HEK293 (cell line): ENCODE measurements around the gene PLCB1.

Experiments
- CTCF ChIA-PET: fragments of 350-600 bp; formaldehyde crosslinking; extraction: SDS; loops from one replicate; lab custom pipeline; 2021; ENCODE audit warnings: antibody characterized with exemption; lab: Yijun Ruan, JAX
- POLR2A ChIA-PET: fragments of 300-600 bp; formaldehyde crosslinking; extraction: SDS; loops from one replicate; lab custom pipeline; 2020; ENCODE audit warnings: antibody characterized with exemption, inconsistent platforms; lab: Yijun Ruan, JAX
- H3K27ac ChIP-seq: fragments of 200-500 bp; sonication (Bioruptor generic); 2 replicates; pipeline ENCODE4 v1.5.1; 2014; ENCODE audit warnings: low read depth, low read length, control low read depth, inconsistent platforms; ENCODE audit errors: extremely low read depth
- H3K36me3 ChIP-seq, 2 experiments: fragments of 200-500 bp in 1 of 2; sonication (Bioruptor generic) in 1 of 2; 1 replicate in 1 of 2; 2 replicates in 1 of 2; pipeline ENCODE4 v1.5.1; 2014 to 2017; ENCODE audit warnings: inconsistent platforms in 2 of 2, low read length in 2 of 2; ENCODE audit not compliant: control insufficient read depth in 2 of 2, insufficient read depth in 1 of 2
- H3K4me1 ChIP-seq: fragments of 200-500 bp; sonication (Bioruptor generic); 2 replicates; pipeline ENCODE4 v1.5.1; 2014; ENCODE audit warnings: mild to moderate bottlenecking, low read length, inconsistent platforms; ENCODE audit not compliant: control insufficient read depth, insufficient read depth
- H3K4me3 ChIP-seq: 2 replicates; pipeline ENCODE4 v1.5.1; 2011; ENCODE audit warnings: low read depth, mild to moderate bottlenecking, control low read depth, low read length, moderate library complexity
- H3K9me3 ChIP-seq: fragments of 200-500 bp; sonication (Bioruptor generic); 2 replicates; pipeline ENCODE4 v1.5.1; 2014; ENCODE audit warnings: low read depth, low read length, inconsistent platforms; ENCODE audit not compliant: control insufficient read depth, insufficient read depth
- GLI2 ChIP-seq: fragments of 450-650 bp; formaldehyde crosslinking; IDR thresholded peaks from 2 replicates; pipeline ENCODE4; 2017; ENCODE audit warnings: missing biosample characterization, missing genetic modification characterization, low read depth, borderline replicate concordance
- GLIS1 ChIP-seq: fragments of 450-650 bp; formaldehyde crosslinking; IDR thresholded peaks from 2 replicates; pipeline ENCODE4 v1.5.1; 2016; ENCODE audit warnings: missing biosample characterization, missing genetic modification characterization
- KLF10 ChIP-seq: fragments of 450-650 bp; IDR thresholded peaks from 2 replicates; pipeline ENCODE4 v1.5.1; 2018; ENCODE audit warnings: missing biosample characterization, mild to moderate bottlenecking, missing genetic modification characterization
- KLF8 ChIP-seq: fragments of 450-650 bp; formaldehyde crosslinking; IDR thresholded peaks from 2 replicates; pipeline ENCODE4 v1.5.1; 2016; ENCODE audit warnings: missing biosample characterization, missing genetic modification characterization
- SALL2 ChIP-seq: fragments of 450-650 bp; formaldehyde crosslinking; IDR thresholded peaks from 2 replicates; pipeline ENCODE4 v1.5.0; 2017; ENCODE audit warnings: missing biosample characterization, mild to moderate bottlenecking, missing genetic modification characterization, borderline replicate concordance
- TRIM28 ChIP-seq: IDR thresholded peaks from 2 replicates; pipeline ENCODE4 v1.6.1; 2011; ENCODE audit warnings: low read length, control low read depth, borderline replicate concordance
- ZBTB7A ChIP-seq: fragments of 450-650 bp; formaldehyde crosslinking; IDR thresholded peaks from 2 replicates; pipeline ENCODE4 v1.5.1; 2016; ENCODE audit warnings: low read depth, missing biosample characterization, missing genetic modification characterization
- ZEB2 ChIP-seq: fragments of 450-650 bp; formaldehyde crosslinking; IDR thresholded peaks from 2 replicates; pipeline ENCODE4 v1.5.1; 2016; ENCODE audit warnings: missing biosample characterization, missing genetic modification characterization
- ZFP41 ChIP-seq: fragments of 450-650 bp; formaldehyde crosslinking; IDR thresholded peaks from 2 replicates; pipeline ENCODE4 v1.5.1; 2016; ENCODE audit warnings: missing biosample characterization, missing genetic modification characterization, borderline replicate concordance
- ZNF133 ChIP-seq: fragments of 450-650 bp; formaldehyde crosslinking; IDR thresholded peaks from 2 replicates; pipeline ENCODE4 v1.5.1; 2016; ENCODE audit warnings: missing biosample characterization, missing genetic modification characterization
- ZNF140 ChIP-seq: fragments of 450-650 bp; formaldehyde crosslinking; IDR thresholded peaks from 2 replicates; pipeline ENCODE4 v1.5.1; 2016; ENCODE audit warnings: missing biosample characterization, missing genetic modification characterization
- ZNF155 ChIP-seq: fragments of 450-650 bp; formaldehyde crosslinking; IDR thresholded peaks from 2 replicates; pipeline ENCODE4 v1.5.1; 2016; ENCODE audit warnings: missing biosample characterization, missing genetic modification characterization
- ZNF16 ChIP-seq: fragments of 450-650 bp; formaldehyde crosslinking; IDR thresholded peaks from 2 replicates; pipeline ENCODE4 v1.5.1; 2016; ENCODE audit warnings: low read depth, missing biosample characterization, missing genetic modification characterization
- ZNF324 ChIP-seq: fragments of 450-650 bp; formaldehyde crosslinking; IDR thresholded peaks from 2 replicates; pipeline ENCODE4 v1.5.1; 2016; ENCODE audit warnings: missing biosample characterization, missing genetic modification characterization
- ZNF48 ChIP-seq: fragments of 450-650 bp; formaldehyde crosslinking; IDR thresholded peaks from 2 replicates; pipeline ENCODE4 v1.5.1; 2016; ENCODE audit warnings: missing biosample characterization, missing genetic modification characterization
- ZNF501 ChIP-seq: fragments of 450-650 bp; formaldehyde crosslinking; IDR thresholded peaks from 2 replicates; pipeline ENCODE4 v1.5.1; 2016; ENCODE audit warnings: missing biosample characterization, missing genetic modification characterization
- ZNF529 ChIP-seq: fragments of 450-650 bp; formaldehyde crosslinking; IDR thresholded peaks from 2 replicates; pipeline ENCODE4 v1.5.1; 2017; ENCODE audit warnings: missing genetic modification characterization, missing biosample characterization; ENCODE audit not compliant: insufficient replicate concordance
- ZNF549 ChIP-seq: fragments of 450-650 bp; IDR thresholded peaks from 2 replicates; pipeline ENCODE4 v1.5.1; 2018; ENCODE audit warnings: missing biosample characterization, missing genetic modification characterization, mild to moderate bottlenecking, inconsistent platforms, moderate library complexity
- ZNF571 ChIP-seq: fragments of 450-650 bp; formaldehyde crosslinking; IDR thresholded peaks from 2 replicates; pipeline ENCODE4 v1.5.0; 2017; ENCODE audit warnings: missing biosample characterization, missing genetic modification characterization
- ZNF621 ChIP-seq: fragments of 450-650 bp; formaldehyde crosslinking; IDR thresholded peaks from 2 replicates; pipeline ENCODE4 v1.5.1; 2017; ENCODE audit warnings: missing biosample characterization, missing genetic modification characterization
- ZNF677 ChIP-seq: fragments of 450-650 bp; IDR thresholded peaks from 2 replicates; pipeline ENCODE4 v1.5.0; 2018; ENCODE audit warnings: missing biosample characterization, mild to moderate bottlenecking, missing genetic modification characterization, moderate library complexity
- ZNF785 ChIP-seq: fragments of 450-650 bp; formaldehyde crosslinking; IDR thresholded peaks from 2 replicates; pipeline ENCODE4 v1.5.1; 2016; ENCODE audit warnings: missing biosample characterization, missing genetic modification characterization
- ZNF837 ChIP-seq: fragments of 450-650 bp; formaldehyde crosslinking; IDR thresholded peaks from 2 replicates; pipeline ENCODE4 v1.5.1; 2016; ENCODE audit warnings: missing biosample characterization, missing genetic modification characterization
- ZXDB ChIP-seq: fragments of 450-650 bp; formaldehyde crosslinking; IDR thresholded peaks from 2 replicates; pipeline ENCODE4 v1.5.1; 2016; ENCODE audit warnings: missing biosample characterization, missing genetic modification characterization
- TF ChIP-seq, protein P1 (sequence below): fragments of 450-650 bp; formaldehyde crosslinking; IDR thresholded peaks from 2 replicates; pipeline ENCODE4 v1.5.1; 2016; ENCODE audit warnings: missing biosample characterization, missing genetic modification characterization
- TF ChIP-seq, protein P2 (sequence below): fragments of 450-650 bp; formaldehyde crosslinking; IDR thresholded peaks from 2 replicates; pipeline ENCODE4 v1.5.1; 2016; ENCODE audit warnings: missing biosample characterization, missing genetic modification characterization, low read depth
- TF ChIP-seq, protein P3 (sequence below): fragments of 450-650 bp; formaldehyde crosslinking; IDR thresholded peaks from 2 replicates; pipeline ENCODE4 v1.5.1; 2016; ENCODE audit warnings: missing biosample characterization, missing genetic modification characterization
- TF ChIP-seq, protein P4 (sequence below): fragments of 450-650 bp; formaldehyde crosslinking; IDR thresholded peaks from 2 replicates; pipeline ENCODE4 v1.5.1; 2016; ENCODE audit warnings: missing biosample characterization, missing genetic modification characterization, low read depth

The PLCB1 gene

DNA sequence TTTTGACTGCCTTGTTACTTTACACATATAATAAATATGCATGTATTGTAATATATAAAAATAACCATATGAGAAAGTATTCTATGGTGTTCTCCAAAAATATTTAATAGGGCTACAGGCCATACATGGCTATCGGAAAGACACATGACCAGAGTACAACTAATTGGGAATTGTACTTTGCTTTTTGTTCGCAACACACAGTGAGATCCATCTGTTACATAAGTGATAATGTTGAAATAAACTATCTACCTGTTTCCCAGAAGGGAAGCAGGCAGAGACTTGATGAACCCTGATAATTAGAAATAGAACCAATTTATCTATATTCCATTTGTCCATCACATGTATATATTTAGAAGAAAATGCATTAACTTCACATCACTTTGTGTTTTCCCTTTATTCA lies 592.8 kb downstream of the PLCB1 start:
- ChIA-PET POLR2A (no interaction called here), CTCF (no interaction called here)
- Histone ChIP-seq H3K4me1 (no peaks in the 10 kb centered on the region), H3K27ac (no peak overlapping the region)
- TF ChIP-seq ZNF16 (tag by site-specific recombination): no peak
- TF ChIP-seq, protein P1, sequence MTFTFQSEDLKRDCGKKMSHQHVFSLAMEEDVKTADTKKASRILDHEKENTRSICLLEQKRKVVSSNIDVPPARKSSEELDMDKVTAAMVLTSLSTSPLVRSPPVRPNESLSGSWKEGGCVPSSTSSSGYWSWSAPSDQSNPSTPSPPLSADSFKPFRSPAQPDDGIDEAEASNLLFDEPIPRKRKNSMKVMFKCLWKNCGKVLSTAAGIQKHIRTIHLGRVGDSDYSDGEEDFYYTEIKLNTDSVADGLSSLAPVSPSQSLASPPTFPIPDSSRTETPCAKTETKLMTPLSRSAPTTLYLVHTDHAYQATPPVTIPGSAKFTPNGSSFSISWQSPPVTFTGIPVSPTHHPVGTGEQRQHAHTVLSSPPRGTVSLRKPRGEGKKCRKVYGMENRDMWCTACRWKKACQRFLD (tag by site-specific recombination): no peak
- no peak for TF ChIP-seq ZFP41 (tag by site-specific recombination)
- no peak for TF ChIP-seq GLIS1 (tag by site-specific recombination)
- no peak for TF ChIP-seq ZNF133 (tag by site-specific recombination)
- TF ChIP-seq ZNF837 (tag by site-specific recombination): no peak
- TF ChIP-seq ZNF501 (tag by site-specific recombination): no peak
- no peak for TF ChIP-seq ZNF571 (tag by site-specific recombination)
- TF ChIP-seq ZNF677: no peak
- no peak for TF ChIP-seq ZBTB7A (tag by site-specific recombination)
- TF ChIP-seq KLF8 (tag by site-specific recombination): no peak
- TF ChIP-seq, protein P2, sequence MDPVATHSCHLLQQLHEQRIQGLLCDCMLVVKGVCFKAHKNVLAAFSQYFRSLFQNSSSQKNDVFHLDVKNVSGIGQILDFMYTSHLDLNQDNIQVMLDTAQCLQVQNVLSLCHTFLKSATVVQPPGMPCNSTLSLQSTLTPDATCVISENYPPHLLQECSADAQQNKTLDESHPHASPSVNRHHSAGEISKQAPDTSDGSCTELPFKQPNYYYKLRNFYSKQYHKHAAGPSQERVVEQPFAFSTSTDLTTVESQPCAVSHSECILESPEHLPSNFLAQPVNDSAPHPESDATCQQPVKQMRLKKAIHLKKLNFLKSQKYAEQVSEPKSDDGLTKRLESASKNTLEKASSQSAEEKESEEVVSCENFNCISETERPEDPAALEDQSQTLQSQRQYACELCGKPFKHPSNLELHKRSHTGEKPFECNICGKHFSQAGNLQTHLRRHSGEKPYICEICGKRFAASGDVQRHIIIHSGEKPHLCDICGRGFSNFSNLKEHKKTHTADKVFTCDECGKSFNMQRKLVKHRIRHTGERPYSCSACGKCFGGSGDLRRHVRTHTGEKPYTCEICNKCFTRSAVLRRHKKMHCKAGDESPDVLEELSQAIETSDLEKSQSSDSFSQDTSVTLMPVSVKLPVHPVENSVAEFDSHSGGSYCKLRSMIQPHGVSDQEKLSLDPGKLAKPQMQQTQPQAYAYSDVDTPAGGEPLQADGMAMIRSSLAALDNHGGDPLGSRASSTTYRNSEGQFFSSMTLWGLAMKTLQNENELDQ: no peak
- TF ChIP-seq, protein P3, sequence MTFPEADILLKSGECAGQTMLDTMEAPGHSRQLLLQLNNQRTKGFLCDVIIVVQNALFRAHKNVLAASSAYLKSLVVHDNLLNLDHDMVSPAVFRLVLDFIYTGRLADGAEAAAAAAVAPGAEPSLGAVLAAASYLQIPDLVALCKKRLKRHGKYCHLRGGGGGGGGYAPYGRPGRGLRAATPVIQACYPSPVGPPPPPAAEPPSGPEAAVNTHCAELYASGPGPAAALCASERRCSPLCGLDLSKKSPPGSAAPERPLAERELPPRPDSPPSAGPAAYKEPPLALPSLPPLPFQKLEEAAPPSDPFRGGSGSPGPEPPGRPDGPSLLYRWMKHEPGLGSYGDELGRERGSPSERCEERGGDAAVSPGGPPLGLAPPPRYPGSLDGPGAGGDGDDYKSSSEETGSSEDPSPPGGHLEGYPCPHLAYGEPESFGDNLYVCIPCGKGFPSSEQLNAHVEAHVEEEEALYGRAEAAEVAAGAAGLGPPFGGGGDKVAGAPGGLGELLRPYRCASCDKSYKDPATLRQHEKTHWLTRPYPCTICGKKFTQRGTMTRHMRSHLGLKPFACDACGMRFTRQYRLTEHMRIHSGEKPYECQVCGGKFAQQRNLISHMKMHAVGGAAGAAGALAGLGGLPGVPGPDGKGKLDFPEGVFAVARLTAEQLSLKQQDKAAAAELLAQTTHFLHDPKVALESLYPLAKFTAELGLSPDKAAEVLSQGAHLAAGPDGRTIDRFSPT: no peak
- no peak for TF ChIP-seq GLI2 (tag by site-specific recombination)
- TF ChIP-seq ZNF140 (tag by site-specific recombination): no peak
- TF ChIP-seq SALL2: no peak
- no peak for TF ChIP-seq ZNF785 (tag by site-specific recombination)
- TF ChIP-seq ZXDB (tag by site-specific recombination): no peak
- TF ChIP-seq, all 188 proteins: peak for 0
- Histone ChIP-seq H3K9me3 (no peaks in the 10 kb centered on the region), H3K4me3 (no peak overlapping the region), H3K36me3 (peaks cover 0 to 5% of the 10 kb centered on the region in 2 experiments; a peak in 1 of 3 replicates)

DNA sequence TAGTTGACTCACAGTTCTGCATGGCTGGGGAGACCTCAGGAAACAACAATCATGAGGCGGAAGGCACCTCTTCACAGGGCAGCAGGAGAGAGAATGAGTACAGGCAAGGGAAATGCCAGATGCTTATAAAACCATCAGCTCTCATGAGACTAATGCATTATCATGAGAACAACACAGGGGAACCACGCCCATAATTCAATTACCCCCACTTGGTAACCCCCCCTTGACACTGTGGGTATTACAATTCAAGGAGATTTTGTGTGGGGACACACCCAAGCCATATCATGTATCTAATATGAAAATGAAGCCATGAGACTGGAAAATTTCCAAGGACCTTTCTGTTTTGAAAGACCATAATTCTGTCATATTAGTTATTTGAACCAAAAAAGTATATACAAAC lies 594.4 kb downstream of the PLCB1 start:
- Histone ChIP-seq H3K36me3 (peaks cover 0 to 5% of the 10 kb centered on the region in 2 experiments; a peak in 1 of 3 replicates), H3K27ac (no peak overlapping the region), H3K9me3 (no peaks in the 10 kb centered on the region), H3K4me3 (no peak overlapping the region), H3K4me1 (no peaks in the 10 kb centered on the region)
- CTCF ChIA-PET: no interaction called here
- POLR2A ChIA-PET: no interaction called here
- TF ChIP-seq ZNF324 (tag by site-specific recombination) (no peak), ZNF529 (tag by site-specific recombination) (no peak), TRIM28 (no peak), ZNF48 (tag by site-specific recombination) (no peak), ZNF549 (no peak), ZNF155 (tag by site-specific recombination) (no peak), ZNF621 (tag by site-specific recombination) (no peak), KLF10 (tag by site-specific recombination) (no peak), ZEB2 (tag by site-specific recombination) (no peak)
- TF ChIP-seq, protein P4, sequence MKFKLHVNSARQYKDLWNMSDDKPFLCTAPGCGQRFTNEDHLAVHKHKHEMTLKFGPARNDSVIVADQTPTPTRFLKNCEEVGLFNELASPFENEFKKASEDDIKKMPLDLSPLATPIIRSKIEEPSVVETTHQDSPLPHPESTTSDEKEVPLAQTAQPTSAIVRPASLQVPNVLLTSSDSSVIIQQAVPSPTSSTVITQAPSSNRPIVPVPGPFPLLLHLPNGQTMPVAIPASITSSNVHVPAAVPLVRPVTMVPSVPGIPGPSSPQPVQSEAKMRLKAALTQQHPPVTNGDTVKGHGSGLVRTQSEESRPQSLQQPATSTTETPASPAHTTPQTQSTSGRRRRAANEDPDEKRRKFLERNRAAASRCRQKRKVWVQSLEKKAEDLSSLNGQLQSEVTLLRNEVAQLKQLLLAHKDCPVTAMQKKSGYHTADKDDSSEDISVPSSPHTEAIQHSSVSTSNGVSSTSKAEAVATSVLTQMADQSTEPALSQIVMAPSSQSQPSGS (tag by site-specific recombination): no peak
- TF ChIP-seq, protein P1 (tag by site-specific recombination): no peak
